Muscle of arm (tissue), 14 donors: ENCODE results near the gene CACNA2D4. TPM values are rescaled to one million over a fixed set of nuclear protein-coding genes. Genes with fewer than 3 reads are reported as not detected.
"Not testable (repeated sequence)": the region's sequence is repeated elsewhere in the genome, so short reads cannot be mapped to it uniquely, and the experiment has no call there.

ENCODE experiments used
- DNase-seq: peaks from one replicate; pipeline ENCODE4 v3.0.0-alpha.2; 2013
- long read RNA-seq, 11 donors: transcript quantifications; one replicate each; lab custom pipeline, GENCODE V29; 2026
- polyA plus RNA-seq, 12 donors: library from polyadenylated mRNA; unstranded; fragments of 120-200 nt; gene quantifications; one replicate each; pipeline ENCODE4 v1.2.1, GENCODE V29; 2013; ENCODE audit not compliant: insufficient read length in 12 of 12

Gene CACNA2D4
- polyA plus RNA-seq, result 1 to 10 TPM in 9 of 12 donors, under 1 TPM in 1, not detected in 2; 0.97 to 3.8 (median 2.5) TPM
- long read RNA-seq, donor 1, partial matches to known transcripts, result 0 of 1 reads
- long read RNA-seq, donor 1, other reads (novel, unspliced or antisense), result 0 of 1 reads
- long read RNA-seq, donor 2, result 0 reads
- long read RNA-seq, donor 3, result 0 reads
- long read RNA-seq, donor 4, partial matches to known transcripts, result 0 of 1 reads
- long read RNA-seq, donor 4, other reads (novel, unspliced or antisense), result 0 of 1 reads
- long read RNA-seq, donor 5, result 0 reads
- long read RNA-seq, donor 6, result 0 reads
- long read RNA-seq, donor 7, result 0 reads
- long read RNA-seq, donor 8, partial matches to known transcripts, result 0 of 1 reads
- long read RNA-seq, donor 8, other reads (novel, unspliced or antisense), result 0 of 1 reads
- long read RNA-seq, donor 9, partial matches to known transcripts, result 0 of 1 reads
- long read RNA-seq, donor 9, other reads (novel, unspliced or antisense), result 0 of 1 reads
- long read RNA-seq, donor 10, result 0 reads
- long read RNA-seq, donor 11, result 0 reads

- no peak for DNase-seq
These were observed at the start of gene CACNA2D4 for GRCh38 chr12:1918081-1918883. CACNA2D4 (minus strand) TSS chr12:1918652; CDS start chr12:1918473, 179 bp downstream.

DNA sequence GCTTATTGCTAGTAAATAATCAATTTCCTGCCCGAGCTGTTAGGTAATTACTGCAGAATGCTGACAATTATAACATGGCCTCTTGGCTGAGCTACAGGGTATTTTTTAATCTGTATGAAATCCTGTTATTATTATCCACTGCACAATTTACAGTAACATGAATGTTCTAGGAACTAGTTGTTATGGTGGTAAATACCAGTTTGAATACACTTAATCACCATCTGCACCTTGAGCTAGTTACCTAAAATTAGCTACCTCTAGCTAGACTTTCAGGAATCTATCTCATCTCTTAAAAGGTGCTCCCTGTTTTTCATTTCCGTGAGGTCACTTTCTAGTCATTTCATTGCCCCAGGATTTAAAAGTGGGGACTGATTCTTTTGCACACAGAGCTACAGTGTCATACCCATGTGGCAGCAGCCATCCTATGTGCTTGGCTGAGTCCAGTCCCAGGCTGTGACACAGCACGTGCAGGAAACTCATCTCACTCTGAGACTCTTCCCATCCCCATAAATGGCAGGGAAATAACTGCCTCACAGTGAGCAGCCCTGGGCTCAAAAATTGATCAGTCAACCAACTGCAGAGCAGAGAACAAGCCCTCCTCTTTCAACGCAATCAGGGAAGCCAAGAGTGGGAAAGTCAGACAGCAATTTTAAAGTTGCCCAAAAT is 48.2 kb upstream of the CACNA2D4 start:
- no peak for DNase-seq

DNA sequence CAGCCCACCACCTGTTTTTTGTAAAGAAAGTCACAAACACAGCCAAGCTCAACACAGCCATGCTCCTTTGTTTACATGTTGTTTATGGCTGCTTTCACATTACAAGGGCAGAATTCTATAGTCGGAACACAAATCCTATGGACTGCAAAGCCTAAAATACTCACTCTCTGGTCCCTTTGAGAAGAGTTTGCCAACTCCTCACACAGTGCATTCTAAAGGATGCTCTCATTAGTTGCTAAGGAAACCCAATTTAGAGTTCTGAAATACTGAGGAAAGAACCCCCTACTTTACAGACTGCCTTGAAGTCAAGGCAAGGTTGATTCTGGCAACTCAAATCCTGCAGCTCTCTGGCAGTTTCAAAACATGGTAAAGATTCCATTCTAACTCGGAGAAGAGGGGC is 47.5 kb upstream of the CACNA2D4 start:
- DNase-seq, result no peak

DNA sequence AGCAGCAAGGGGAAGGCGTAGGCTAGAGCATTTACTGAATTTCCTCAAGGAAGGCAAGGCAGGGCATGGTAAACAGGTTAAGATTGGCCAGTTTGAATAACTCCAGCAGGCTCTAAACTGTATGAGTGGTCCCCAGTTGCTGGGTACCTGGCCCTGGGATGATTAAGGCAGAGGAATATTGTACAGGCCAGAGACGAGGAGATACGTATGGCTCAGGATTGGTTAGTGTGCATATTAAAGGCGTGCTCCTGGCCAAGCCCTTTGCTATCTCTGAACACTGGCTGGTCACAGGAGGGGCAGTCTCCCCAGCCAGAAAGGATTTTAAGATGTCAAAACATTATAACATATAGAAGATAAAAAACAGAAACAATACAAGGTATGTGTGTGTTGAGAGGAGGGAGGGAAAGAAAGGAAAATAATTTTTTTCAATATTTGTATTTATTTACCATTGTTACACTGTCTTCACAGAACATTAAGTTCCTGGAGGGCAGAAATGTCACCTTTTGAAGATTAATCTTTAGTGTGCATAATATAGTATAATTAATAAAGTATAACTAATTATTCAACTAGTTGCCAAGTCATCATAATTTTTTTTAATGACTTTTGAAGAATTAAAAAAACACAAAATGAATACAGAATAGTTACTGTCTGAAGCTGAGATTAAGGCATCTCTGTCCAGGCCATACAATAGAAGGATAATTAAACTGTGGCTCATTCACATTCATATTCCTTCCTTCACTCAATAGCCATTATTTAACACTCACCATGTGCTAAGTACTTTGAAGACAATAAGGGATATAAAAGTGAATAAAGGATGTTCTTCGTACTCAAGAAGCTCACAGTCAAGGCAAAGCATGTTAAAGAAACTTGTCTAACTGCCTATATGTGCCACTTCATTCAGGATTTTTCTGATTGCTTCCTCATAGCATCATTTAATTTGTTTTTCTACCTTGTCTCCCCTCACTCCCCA is 43.9 kb upstream of the CACNA2D4 start:
- DNase-seq, result no peak

DNA sequence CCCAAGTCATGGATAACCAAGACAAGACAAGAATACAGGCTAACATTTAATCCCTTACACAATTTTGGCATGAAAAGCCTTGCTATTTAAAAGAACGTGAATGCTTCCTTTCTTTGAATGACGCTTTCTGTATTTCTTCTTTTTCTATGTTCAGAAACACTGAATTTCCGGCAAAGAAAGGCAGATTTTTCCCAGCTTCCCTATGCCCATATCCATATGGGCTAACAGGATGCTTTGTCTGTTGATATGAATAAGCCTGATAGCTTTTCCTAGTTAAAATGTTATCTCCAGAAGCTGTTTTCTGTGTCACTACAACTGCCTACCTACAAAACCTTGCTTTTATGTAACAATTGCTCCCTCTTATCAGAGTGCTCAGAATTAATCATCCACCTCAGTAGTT is 38.3 kb upstream of the CACNA2D4 start:
- DNase-seq, result no peak

GRCh38 chr12:1949771-1950470 is 31.5 kb upstream of the CACNA2D4 start:
- DNase-seq, result no peak

GRCh38 chr12:1948883-1949282 is 30.4 kb upstream of the CACNA2D4 start:
- DNase-seq, result no peak

DNA sequence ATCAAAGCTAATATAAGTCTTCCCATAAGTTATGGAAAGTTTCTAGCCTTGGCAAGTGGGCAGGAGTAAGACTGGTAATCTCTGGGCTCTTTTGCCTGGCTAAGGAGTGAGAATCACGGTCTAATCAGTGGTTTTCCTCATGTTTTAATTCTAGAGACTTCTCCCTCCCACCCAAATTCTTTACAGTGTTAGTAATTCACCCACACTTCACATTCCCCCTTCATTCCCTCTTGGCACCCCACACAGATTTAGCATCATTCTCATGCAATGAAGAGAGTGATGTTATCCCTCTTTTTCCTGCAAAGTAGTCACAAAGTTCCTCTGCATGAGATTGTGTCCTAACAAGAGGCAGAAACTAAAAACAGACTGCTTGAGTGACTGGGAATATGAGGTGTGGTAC is 28.6 kb upstream of the CACNA2D4 start:
- DNase-seq, result no peak

DNA sequence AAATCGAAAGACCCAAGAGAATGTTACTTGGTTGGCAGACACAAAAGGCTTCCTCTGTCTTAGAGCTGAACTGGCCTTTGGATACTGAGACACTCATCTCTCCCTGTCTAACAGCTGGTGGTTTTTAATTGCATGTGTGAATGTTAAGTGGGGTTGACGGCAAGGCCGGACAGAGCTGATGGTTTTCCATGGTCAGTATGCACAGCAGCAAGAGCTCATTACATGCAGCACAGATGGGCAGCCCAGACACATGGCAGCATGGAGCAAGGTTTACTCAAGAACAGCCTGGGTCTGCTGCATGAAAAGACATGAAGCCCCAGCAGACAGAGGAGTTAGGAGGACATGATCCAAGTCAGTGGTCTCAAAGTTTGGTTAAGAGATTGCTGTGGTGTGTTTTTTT is 27.8 kb upstream of the CACNA2D4 start:
- no peak for DNase-seq

GRCh38 chr12:1945502-1945901 is 27.1 kb upstream of the CACNA2D4 start:
- not testable (repeated sequence) for DNase-seq

- DNase-seq, result peak; percentile 90
These were observed 21.6 kb upstream of the CACNA2D4 start for GRCh38 chr12:1939801-1940607.

GRCh38 chr12:1939331-1939730 is 20.9 kb upstream of the CACNA2D4 start:
- no peak for DNase-seq

GRCh38 chr12:1937481-1938224 is 19.2 kb upstream of the CACNA2D4 start:
- DNase-seq, result no peak

DNA sequence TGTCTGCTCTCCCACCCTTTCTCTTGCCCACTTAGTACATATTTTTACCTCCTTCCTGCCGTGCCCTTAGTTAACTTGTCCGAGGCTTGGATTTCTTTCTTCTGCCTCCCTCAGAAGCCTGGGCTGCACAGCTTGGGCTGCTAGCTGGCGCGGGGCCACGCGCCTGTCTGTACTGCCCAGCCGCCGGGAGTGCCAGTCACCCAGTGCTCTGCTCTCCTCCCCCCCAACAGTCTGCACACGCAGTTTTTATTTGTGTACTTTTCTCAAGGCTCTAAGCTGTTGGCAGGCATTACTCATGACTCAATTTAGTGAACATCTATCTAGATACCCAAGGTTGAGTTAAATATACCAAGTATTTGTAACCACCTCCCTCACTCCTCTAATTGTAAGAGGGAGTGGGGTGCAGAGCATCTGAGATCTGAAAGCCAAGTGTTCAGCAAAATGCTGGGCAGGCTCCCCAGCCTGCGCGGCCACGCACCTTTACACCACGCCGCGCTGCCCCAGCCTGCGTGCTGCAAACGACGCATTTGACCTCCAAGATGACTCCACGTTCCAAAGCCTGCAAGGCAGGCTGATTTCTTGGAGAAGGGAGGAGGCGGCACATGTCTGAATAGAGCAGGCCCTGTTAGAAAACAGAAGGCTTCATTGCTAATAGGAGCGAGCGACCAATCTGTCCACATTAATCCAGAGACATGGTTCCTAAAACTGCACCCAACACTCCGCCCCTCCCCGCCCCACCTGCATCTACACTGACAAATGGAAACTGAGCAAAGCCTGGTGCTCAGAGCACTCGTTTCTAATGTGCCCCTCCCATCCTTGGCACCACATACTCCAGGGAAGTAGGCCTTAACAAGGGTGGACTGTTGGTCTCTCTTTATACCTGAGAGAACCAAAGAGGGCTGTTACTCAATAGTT is 18.2 kb upstream of the CACNA2D4 start:
- DNase-seq, result no peak

- DNase-seq, result no peak
These were observed 17.4 kb upstream of the CACNA2D4 start for GRCh38 chr12:1935700-1936378.

DNA sequence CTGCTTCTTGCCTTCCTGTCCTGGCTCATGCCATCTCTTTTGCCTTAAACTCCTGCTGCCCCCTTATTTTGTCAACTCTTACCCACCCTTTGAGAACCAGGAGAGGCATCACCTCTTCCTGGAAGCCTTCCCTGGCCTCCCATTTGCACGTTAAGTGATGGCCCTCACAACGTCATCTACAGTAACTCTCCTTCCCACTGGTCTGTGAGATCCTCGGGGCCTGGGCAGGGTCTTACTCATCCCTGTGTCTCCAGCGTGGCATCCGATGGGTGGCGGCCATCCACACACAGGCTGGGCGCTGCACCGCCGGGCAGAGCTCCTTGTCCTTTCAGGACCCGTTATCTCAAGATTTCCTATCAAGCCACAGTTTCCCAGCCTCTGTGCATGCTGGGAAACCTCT is 16.8 kb upstream of the CACNA2D4 start:
- no peak for DNase-seq

GRCh38 chr12:1934831-1935230 is 16.4 kb upstream of the CACNA2D4 start:
- no peak for DNase-seq
